ENCODE results near the gene RNF183. TPM values are rescaled to one million over a fixed set of nuclear protein-coding genes. Genes with fewer than 3 reads are reported as not detected.

RNF183 gene
- total and polyA plus RNA-seq, 9 of the 15 experiments (the other 6 are each of a cell fraction or from before 2014, with no cell fraction given): 0.04 to 2.0 (median 0.16) TPM; not detected in 5

DNA sequence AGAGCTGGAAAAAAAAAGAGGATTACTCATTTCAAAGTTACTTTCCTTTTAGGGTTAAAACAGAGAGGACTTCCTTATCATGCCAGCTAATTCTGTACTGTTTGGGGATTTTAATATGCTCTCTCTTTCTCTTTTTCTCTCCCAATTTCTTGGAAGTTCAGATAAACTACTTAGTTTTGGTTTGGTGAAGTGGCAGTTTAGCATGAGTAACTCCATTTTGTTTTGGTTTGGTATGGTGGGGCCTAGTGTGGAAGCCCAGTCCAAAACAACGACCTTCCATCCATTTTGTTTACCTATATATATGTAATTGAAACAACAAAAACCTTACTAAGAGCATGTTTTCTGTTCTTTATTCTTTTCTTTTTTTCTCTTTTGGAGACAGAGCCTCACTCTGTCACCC, 42.5 kb upstream of the RNF183 start (continued):
- TF ChIP-seq, protein P1, sequence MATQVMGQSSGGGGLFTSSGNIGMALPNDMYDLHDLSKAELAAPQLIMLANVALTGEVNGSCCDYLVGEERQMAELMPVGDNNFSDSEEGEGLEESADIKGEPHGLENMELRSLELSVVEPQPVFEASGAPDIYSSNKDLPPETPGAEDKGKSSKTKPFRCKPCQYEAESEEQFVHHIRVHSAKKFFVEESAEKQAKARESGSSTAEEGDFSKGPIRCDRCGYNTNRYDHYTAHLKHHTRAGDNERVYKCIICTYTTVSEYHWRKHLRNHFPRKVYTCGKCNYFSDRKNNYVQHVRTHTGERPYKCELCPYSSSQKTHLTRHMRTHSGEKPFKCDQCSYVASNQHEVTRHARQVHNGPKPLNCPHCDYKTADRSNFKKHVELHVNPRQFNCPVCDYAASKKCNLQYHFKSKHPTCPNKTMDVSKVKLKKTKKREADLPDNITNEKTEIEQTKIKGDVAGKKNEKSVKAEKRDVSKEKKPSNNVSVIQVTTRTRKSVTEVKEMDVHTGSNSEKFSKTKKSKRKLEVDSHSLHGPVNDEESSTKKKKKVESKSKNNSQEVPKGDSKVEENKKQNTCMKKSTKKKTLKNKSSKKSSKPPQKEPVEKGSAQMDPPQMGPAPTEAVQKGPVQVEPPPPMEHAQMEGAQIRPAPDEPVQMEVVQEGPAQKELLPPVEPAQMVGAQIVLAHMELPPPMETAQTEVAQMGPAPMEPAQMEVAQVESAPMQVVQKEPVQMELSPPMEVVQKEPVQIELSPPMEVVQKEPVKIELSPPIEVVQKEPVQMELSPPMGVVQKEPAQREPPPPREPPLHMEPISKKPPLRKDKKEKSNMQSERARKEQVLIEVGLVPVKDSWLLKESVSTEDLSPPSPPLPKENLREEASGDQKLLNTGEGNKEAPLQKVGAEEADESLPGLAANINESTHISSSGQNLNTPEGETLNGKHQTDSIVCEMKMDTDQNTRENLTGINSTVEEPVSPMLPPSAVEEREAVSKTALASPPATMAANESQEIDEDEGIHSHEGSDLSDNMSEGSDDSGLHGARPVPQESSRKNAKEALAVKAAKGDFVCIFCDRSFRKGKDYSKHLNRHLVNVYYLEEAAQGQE (IDR thresholded peaks at IDR 0.05; ENCODE audit: borderline replicate concordance): no peak
- TF ChIP-seq, protein P1 (CRISPR knock-in tag; IDR thresholded peaks at IDR 0.05; ENCODE audit: low read depth): no peak
- TF ChIP-seq FOXO4 (CRISPR knock-in tag; IDR thresholded peaks at IDR 0.05) (no peak), ASH1L (IDR thresholded peaks at IDR 0.05; ENCODE audit: borderline replicate concordance, low read depth, partially characterized antibody) (no peak), ZNF398 (CRISPR knock-in tag; IDR thresholded peaks at IDR 0.05) (peak; percentile 81), MYNN (IDR thresholded peaks at IDR 0.05) (no peak), MYNN (CRISPR knock-in tag; IDR thresholded peaks at IDR 0.05) (no peak), ZNF644 (tag; IDR thresholded peaks at IDR 0.05; ENCODE audit: low read depth) (peak; percentile 96), ATF3 (IDR thresholded peaks at IDR 0.05) (no peak), ATF3 (CRISPR knock-in tag; conservative IDR thresholded peaks at IDR 0.05) (no peak), RFX7 (CRISPR knock-in tag; IDR thresholded peaks at IDR 0.05) (peak; percentile 90; the same call in 1 of the 2 replicates), SNIP1 (IDR thresholded peaks at IDR 0.05; ENCODE audit: low read depth) (no peak), SMARCA4 (IDR thresholded peaks at IDR 0.05) (no peak), ZNF212 (CRISPR knock-in tag; IDR thresholded peaks at IDR 0.05) (peak; percentile 76; the same call in 1 of the 2 replicates), NFRKB (IDR thresholded peaks at IDR 0.05; ENCODE audit: low read depth) (no peak), ZNF143 (CRISPR knock-in tag; IDR thresholded peaks at IDR 0.05) (no peak)
- TF ChIP-seq, protein P2, sequence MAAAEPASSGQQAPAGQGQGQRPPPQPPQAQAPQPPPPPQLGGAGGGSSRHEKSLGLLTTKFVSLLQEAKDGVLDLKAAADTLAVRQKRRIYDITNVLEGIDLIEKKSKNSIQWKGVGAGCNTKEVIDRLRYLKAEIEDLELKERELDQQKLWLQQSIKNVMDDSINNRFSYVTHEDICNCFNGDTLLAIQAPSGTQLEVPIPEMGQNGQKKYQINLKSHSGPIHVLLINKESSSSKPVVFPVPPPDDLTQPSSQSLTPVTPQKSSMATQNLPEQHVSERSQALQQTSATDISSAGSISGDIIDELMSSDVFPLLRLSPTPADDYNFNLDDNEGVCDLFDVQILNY (CRISPR knock-in tag; IDR thresholded peaks at IDR 0.05): no peak
